WTC11 (cell line): ENCODE data around the gene SRD5A1.

ENCODE experiments used
- ELF4 ChIP-seq: sonication (generic); formaldehyde crosslinking; IDR thresholded peaks from 2 replicates; pipeline ENCODE4 v1.8.1; 2022; ENCODE audit warnings: low read depth, mild to moderate bottlenecking, moderate library complexity, missing genetic modification reagents
- GRHL2 ChIP-seq: fragments of 250-450 bp; sonication (Bioruptor Pico); IDR thresholded peaks from 2 replicates; pipeline ENCODE4 v1.8.0; 2022; ENCODE audit warnings: mild to moderate bottlenecking, moderate library complexity; ENCODE audit not compliant: insufficient replicate concordance, severe bottlenecking

DNA sequence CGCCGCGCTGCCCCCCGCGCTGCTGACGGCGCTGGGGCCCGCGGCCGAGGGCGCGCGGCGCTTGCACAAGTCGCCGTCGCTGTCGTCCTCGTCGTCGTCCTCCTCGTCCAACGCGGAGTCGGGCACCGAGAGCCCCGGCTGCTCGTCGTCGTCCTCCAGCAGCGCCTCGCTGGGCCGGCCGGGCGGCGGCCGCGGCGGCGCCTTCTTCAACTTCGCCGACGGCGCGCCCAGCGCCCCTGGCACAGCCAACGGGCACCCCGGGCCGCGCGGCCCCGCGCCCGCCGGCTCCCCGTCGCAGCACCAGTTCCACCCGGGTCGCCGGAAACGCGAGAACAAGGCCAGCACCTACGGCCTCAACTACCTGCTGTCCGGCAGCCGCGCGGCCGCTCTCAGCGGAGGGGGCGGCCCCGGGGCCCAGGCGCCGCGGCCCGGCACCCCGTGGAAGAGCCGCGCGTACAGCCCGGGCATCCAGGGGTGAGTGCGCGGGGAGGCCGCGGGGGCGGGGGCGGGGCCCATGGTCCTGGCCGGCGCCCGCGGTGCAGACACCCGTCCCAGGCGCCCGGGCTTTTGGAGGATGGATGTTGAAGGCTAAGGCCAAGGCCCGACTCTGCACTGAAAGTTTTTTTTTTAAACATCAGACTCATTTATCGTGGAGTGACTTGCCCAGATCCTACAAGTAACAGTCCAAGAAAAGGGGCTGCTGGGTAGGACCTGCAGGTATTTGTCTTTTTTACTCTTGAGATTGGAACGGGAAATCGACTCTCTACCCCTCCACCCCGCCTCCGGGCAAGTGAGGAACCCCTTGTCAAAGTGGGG is 81.2 kb downstream of the SRD5A1 start:
- TF ChIP-seq ELF4 (no peak), GRHL2 (CRISPR knock-in tag) (no peak)
